ENCODE results near the gene CERK. TPM values are rescaled to one million over a fixed set of nuclear protein-coding genes. Genes with fewer than 3 reads are reported as not detected.

Gene CERK
- total RNA-seq, 4 donors from 2014 or later, result 37.4 to 59.9 (median 57.3) TPM

- Histone ChIP-seq H3K4me3 (no peak overlapping the region), H3K4me1 (no peaks in the 10 kb centered on the region), H3K27ac (no peak overlapping the region), H3K36me3 (no peaks in the 10 kb centered on the region), H3K9me3 (no peaks in the 10 kb centered on the region), H3K27me3 (no peaks in the 10 kb centered on the region)
- TF ChIP-seq POLR2A (IDR thresholded peaks at IDR 0.05), result no peak
- intact Hi-C loops (cut with DNase I; ENCODE audit: low total_unique reads), result no loop called here
- DNase-seq, result no peak
Measured at GRCh38 chr22:46671824-46672432, 66.1 kb downstream of the CERK start.

DNA sequence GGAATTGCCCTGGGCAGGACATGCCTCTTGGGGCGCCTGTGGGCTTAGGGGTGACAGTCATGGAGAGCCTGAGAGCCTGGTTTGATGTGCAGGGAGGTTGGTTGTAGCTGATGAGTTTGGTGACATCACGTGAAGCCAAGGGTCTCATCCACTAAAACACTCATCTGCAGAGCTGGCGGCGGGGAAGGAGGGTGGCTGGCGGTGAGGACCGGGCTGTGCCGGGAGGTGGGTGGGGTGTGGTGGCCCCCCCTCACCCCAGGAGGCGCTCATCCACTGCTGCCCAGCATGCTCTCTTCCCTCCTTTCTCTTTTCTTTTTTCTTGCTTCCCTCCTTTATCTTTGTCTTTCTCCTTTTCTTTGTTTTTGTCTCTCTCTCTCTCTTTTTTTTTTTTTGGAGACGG lies 68.9 kb downstream of the CERK start:
- intact Hi-C loops (cut with DNase I; ENCODE audit: low total_unique reads), result no loop called here
- TF ChIP-seq POLR2A (IDR thresholded peaks at IDR 0.05), result no peak
- no peak for TF ChIP-seq CTCF (IDR thresholded peaks at IDR 0.05)
- Histone ChIP-seq H3K27ac (no peak overlapping the region), H3K4me3 (no peak overlapping the region), H3K27me3 (no peaks in the 10 kb centered on the region), H3K9me3 (no peaks in the 10 kb centered on the region), H3K36me3 (no peaks in the 10 kb centered on the region), H3K4me1 (no peaks in the 10 kb centered on the region)
- DNase-seq, result no peak

DNA sequence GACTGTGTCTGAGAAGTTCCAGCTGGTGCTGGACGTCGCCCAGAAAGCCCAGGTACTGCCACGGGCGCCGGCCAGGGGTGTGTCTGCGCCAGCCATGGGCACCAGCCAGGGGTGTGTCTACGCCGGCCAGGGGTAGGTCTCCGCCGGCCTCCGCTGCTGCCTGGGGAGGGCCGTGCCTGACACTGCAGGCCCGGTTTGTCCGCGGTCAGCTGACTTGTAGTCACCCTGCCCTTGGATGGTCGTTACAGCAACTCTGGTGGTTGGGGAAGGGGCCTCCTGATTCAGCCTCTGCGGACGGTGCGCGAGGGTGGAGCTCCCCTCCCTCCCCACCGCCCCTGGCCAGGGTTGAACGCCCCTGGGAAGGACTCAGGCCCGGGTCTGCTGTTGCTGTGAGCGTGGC lies 69.9 kb downstream of the CERK start:
- intact Hi-C loops (cut with DNase I; ENCODE audit: low total_unique reads), result no loop called here
- no peak for DNase-seq
- Histone ChIP-seq H3K9me3 (no peaks in the 10 kb centered on the region), H3K4me1 (no peaks in the 10 kb centered on the region), H3K27me3 (no peaks in the 10 kb centered on the region), H3K27ac (no peak overlapping the region), H3K4me3 (no peak overlapping the region), H3K36me3 (no peaks in the 10 kb centered on the region)
- TF ChIP-seq POLR2A (IDR thresholded peaks at IDR 0.05) (no peak), CTCF (IDR thresholded peaks at IDR 0.05) (no peak)

DNA sequence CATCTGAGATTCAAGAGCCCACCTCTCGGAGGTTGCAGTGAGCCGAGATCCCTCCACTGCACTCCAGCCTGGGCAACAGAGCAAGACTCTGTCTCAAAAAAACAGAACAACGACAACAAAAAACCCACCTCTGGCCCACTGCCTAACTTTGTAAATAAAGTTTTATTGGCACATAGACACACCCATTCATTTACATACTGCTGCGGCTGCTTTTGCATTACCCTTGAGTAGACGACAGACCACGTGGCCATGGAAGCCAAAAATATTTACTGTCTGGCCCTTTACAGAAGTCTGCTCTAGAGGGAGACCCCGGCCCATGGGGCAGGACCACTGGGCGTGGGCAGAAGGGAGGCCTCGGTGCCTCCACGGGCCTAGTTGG lies 70.8 kb downstream of the CERK start:
- Histone ChIP-seq H3K27ac (no peak overlapping the region), H3K4me3 (no peak overlapping the region), H3K4me1 (no peaks in the 10 kb centered on the region), H3K36me3 (no peaks in the 10 kb centered on the region), H3K9me3 (no peaks in the 10 kb centered on the region), H3K27me3 (no peaks in the 10 kb centered on the region)
- no peak for DNase-seq
- intact Hi-C loops (cut with DNase I; ENCODE audit: low total_unique reads), result no loop called here
- TF ChIP-seq POLR2A (IDR thresholded peaks at IDR 0.05) (no peak), CTCF (IDR thresholded peaks at IDR 0.05) (no peak)

GRCh38 chr22:46666577-46667244 lies 71.3 kb downstream of the CERK start:
- intact Hi-C loops (cut with DNase I; ENCODE audit: low total_unique reads), result no loop called here
- TF ChIP-seq POLR2A (IDR thresholded peaks at IDR 0.05) (no peak), CTCF (IDR thresholded peaks at IDR 0.05) (no peak)
- Histone ChIP-seq H3K4me3 (no peak overlapping the region), H3K4me1 (no peaks in the 10 kb centered on the region), H3K27ac (no peak overlapping the region), H3K36me3 (no peaks in the 10 kb centered on the region), H3K9me3 (no peaks in the 10 kb centered on the region), H3K27me3 (no peaks in the 10 kb centered on the region)
- no peak for DNase-seq
